ENCODE results near the gene SHISA6. TPM values are rescaled to one million over a fixed set of nuclear protein-coding genes. Genes with fewer than 3 reads are reported as not detected.

The SHISA6 gene
- total and polyA plus RNA-seq, 2 donors (not counting 1 experiment from before 2014, with no cell fraction given): not detected

DNA sequence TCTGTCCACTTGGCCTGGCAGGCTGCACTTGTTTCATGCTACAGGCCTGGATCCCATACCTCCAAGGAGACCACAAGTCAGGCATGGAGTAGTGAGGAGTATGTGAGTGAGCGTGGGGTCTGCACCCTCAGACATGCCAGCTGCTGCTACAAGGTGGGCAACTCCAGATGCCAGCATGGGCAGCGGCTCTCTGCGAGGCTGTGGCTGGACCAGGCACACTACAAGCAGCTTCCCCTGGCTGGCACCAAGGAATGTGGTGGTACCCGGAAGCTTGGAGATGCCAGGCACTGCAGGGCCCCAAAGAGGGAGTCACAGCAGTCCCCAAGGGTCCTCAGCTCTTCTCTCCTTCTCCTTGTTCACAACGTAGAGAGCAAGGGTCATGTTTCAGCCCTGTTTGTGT, 341.2 kb downstream of the SHISA6 start:
- no peak for DNase-seq (ENCODE audit: low read depth in 2 of 2)
- H3K36me3 ChIP-seq (ENCODE audit: control insufficient read depth, insufficient read depth, low read length): no peaks in the 10 kb centered on the region
- TF ChIP-seq, protein P1, sequence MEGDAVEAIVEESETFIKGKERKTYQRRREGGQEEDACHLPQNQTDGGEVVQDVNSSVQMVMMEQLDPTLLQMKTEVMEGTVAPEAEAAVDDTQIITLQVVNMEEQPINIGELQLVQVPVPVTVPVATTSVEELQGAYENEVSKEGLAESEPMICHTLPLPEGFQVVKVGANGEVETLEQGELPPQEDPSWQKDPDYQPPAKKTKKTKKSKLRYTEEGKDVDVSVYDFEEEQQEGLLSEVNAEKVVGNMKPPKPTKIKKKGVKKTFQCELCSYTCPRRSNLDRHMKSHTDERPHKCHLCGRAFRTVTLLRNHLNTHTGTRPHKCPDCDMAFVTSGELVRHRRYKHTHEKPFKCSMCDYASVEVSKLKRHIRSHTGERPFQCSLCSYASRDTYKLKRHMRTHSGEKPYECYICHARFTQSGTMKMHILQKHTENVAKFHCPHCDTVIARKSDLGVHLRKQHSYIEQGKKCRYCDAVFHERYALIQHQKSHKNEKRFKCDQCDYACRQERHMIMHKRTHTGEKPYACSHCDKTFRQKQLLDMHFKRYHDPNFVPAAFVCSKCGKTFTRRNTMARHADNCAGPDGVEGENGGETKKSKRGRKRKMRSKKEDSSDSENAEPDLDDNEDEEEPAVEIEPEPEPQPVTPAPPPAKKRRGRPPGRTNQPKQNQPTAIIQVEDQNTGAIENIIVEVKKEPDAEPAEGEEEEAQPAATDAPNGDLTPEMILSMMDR (conservative IDR thresholded peaks at IDR 0.05 in 1 of 2, IDR thresholded peaks at IDR 0.05 in 1 of 2; ENCODE audit: low read depth in 1 of 2, low read length in 2 of 2): no peak
- TF ChIP-seq EZH2 (IDR thresholded peaks at IDR 0.05; ENCODE audit: low read length, missing control alignments): no peak
- H3K4me1 ChIP-seq (ENCODE audit: control insufficient read depth, extremely low read depth, insufficient read depth, low read length): no peaks in the 10 kb centered on the region
- no peaks in the 10 kb centered on the region for H3K27me3 ChIP-seq (ENCODE audit: control insufficient read depth, insufficient read depth, low read length)
- H3K9ac ChIP-seq (ENCODE audit: insufficient read depth, low read length): no peak overlapping the region
- no peaks in the 10 kb centered on the region for H4K20me1 ChIP-seq (ENCODE audit: control insufficient read depth, extremely low read depth, insufficient read depth, low read length)
- H3K9me3 ChIP-seq (ENCODE audit: control insufficient read depth, insufficient read depth, low read depth, low read length): no peaks in the 10 kb centered on the region
- no peak overlapping the region for H3K4me3 ChIP-seq (replicated peaks in 1 of 4; ENCODE audit: control extremely low read depth in 1 of 4, insufficient read depth in 1 of 4, low read depth in 3 of 4, low read length in 4 of 4)
- no peaks in the 10 kb centered on the region for H3K79me2 ChIP-seq (ENCODE audit: control insufficient read depth, insufficient read depth, low read length)
- no peak overlapping the region for H3K4me2 ChIP-seq (ENCODE audit: extremely low read depth, insufficient read depth, low read length)
- no peak overlapping the region for H3K27ac ChIP-seq (ENCODE audit: insufficient read depth, low read length)
- H2AFZ ChIP-seq (ENCODE audit: low read length): no peak overlapping the region

DNA sequence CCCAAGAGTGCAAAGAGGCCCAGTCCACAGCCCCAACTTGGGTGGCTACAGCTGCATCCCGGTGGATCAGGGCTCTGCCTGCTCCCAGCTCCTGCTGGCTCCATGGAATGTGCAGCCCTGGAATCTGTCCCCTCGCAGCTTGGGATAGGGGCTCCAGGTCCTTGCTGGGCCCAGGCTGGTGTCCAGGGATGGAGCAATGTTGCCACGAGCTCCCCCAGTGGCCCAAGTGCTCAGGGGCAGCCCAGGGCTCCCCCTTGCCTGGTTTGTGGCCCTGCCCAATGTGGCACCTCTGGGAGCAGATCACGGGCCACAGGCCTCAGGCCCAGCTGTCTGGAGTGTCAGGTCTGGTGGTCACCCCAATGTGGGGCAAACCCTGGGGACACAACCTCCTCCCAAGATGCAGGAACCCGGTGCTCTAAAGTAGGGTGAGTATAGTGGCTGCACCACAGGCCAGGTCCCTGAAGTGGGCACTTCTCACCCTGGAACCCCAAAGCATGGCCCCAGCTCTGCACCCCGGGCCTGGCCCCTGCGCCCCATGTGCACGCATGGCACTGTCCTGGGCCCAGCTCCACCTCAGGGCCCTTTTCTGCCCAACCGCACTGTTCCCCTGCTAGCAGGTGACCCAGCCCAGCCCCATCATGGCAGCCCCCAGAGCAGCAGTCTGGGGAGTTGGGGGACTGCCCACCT, 342.4 kb downstream of the SHISA6 start:
- H2AFZ ChIP-seq (ENCODE audit: low read length): no peak overlapping the region
- H3K36me3 ChIP-seq (ENCODE audit: control insufficient read depth, insufficient read depth, low read length): no peaks in the 10 kb centered on the region
- no peak overlapping the region for H3K4me2 ChIP-seq (ENCODE audit: extremely low read depth, insufficient read depth, low read length)
- H3K27me3 ChIP-seq (ENCODE audit: control insufficient read depth, insufficient read depth, low read length): no peaks in the 10 kb centered on the region
- H3K9ac ChIP-seq (ENCODE audit: insufficient read depth, low read length): no peak overlapping the region
- no peaks in the 10 kb centered on the region for H3K9me3 ChIP-seq (ENCODE audit: control insufficient read depth, insufficient read depth, low read depth, low read length)
- H3K4me1 ChIP-seq (ENCODE audit: control insufficient read depth, extremely low read depth, insufficient read depth, low read length): no peaks in the 10 kb centered on the region
- H4K20me1 ChIP-seq (ENCODE audit: control insufficient read depth, extremely low read depth, insufficient read depth, low read length): no peaks in the 10 kb centered on the region
- no peak for TF ChIP-seq EZH2 (IDR thresholded peaks at IDR 0.05; ENCODE audit: low read length, missing control alignments)
- TF ChIP-seq, protein P1 (conservative IDR thresholded peaks at IDR 0.05 in 1 of 2, IDR thresholded peaks at IDR 0.05 in 1 of 2; ENCODE audit: low read depth in 1 of 2, low read length in 2 of 2): no peak
- H3K27ac ChIP-seq (ENCODE audit: insufficient read depth, low read length): no peak overlapping the region
- no peak overlapping the region for H3K4me3 ChIP-seq (replicated peaks in 1 of 4; ENCODE audit: control extremely low read depth in 1 of 4, insufficient read depth in 1 of 4, low read depth in 3 of 4, low read length in 4 of 4)
- DNase-seq (ENCODE audit: low read depth in 2 of 2): no peak
- H3K79me2 ChIP-seq (ENCODE audit: control insufficient read depth, insufficient read depth, low read length): no peaks in the 10 kb centered on the region

DNA sequence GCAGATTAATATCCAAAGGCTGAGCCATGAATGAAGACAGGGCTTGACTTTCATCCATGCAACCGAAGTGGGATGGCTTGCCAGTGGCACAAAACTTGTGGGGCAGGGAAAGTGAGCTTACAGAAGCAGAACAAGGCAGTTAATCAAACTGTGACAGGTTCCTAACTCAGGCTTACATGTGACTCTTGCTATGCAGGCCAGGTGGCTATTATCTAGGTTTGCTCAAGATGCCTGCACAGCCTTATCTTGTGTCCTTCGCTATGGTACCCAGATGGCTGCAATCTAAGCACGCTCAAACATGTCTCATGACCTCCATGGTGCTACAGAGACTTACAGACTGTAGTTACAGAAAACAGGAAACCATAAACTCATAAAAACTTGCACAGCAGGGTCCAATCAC, 348.7 kb downstream of the SHISA6 start:
- no peak for DNase-seq (ENCODE audit: low read depth in 2 of 2)
- no peaks in the 10 kb centered on the region for H3K79me2 ChIP-seq (ENCODE audit: control insufficient read depth, insufficient read depth, low read length)

More for the DNA sequence above, 348.7 kb downstream of the SHISA6 start:
- Histone ChIP-seq H3K9ac (ENCODE audit: insufficient read depth, low read length) (no peak overlapping the region), H3K4me2 (ENCODE audit: extremely low read depth, insufficient read depth, low read length) (no peak overlapping the region), H3K9me3 (ENCODE audit: control insufficient read depth, insufficient read depth, low read depth, low read length) (no peaks in the 10 kb centered on the region), H2AFZ (ENCODE audit: low read length) (no peak overlapping the region), H4K20me1 (ENCODE audit: control insufficient read depth, extremely low read depth, insufficient read depth, low read length) (no peaks in the 10 kb centered on the region), H3K27ac (ENCODE audit: insufficient read depth, low read length) (no peak overlapping the region), H3K36me3 (ENCODE audit: control insufficient read depth, insufficient read depth, low read length) (no peaks in the 10 kb centered on the region), H3K4me3 (replicated peaks in 1 of 4; ENCODE audit: control extremely low read depth in 1 of 4, insufficient read depth in 1 of 4, low read depth in 3 of 4, low read length in 4 of 4) (no peak overlapping the region), H3K4me1 (ENCODE audit: control insufficient read depth, extremely low read depth, insufficient read depth, low read length) (no peaks in the 10 kb centered on the region), H3K27me3 (ENCODE audit: control insufficient read depth, insufficient read depth, low read length) (no peaks in the 10 kb centered on the region)
- no peak for TF ChIP-seq EZH2 (IDR thresholded peaks at IDR 0.05; ENCODE audit: low read length, missing control alignments)
- TF ChIP-seq, protein P1 (conservative IDR thresholded peaks at IDR 0.05 in 1 of 2, IDR thresholded peaks at IDR 0.05 in 1 of 2; ENCODE audit: low read depth in 1 of 2, low read length in 2 of 2): no peak

Data from fibroblast of lung (primary cell).